ENCODE data around the gene BSG. TPM values are rescaled to one million over a fixed set of nuclear protein-coding genes. Genes with fewer than 3 reads are reported as not detected.

The BSG gene
- total and polyA plus RNA-seq, 2 of the 4 experiments (the other 2 are of a cell fraction): 130 to 698 TPM

GRCh38 chr19:623974-624373 is 51.6 kb downstream of the BSG start:
- peak; percentile 82 for DNase-seq
- Histone ChIP-seq H3K36me3 (ENCODE audit: control insufficient read depth, insufficient read depth, low read length) (peaks cover 35% of the 10 kb centered on the region), H3K4me3 (ENCODE audit: insufficient read depth, low read depth, low read length) (no peak overlapping the region), H3K56ac (ENCODE audit: extremely low read depth, insufficient read depth, low read length) (no peak overlapping the region), H4K20me1 (ENCODE audit: insufficient read depth, low read length) (peaks cover 3% of the 10 kb centered on the region), H3K4ac (ENCODE audit: low read depth, low read length) (no peak overlapping the region), H2BK120ac (ENCODE audit: low read depth, low read length) (no peak overlapping the region), H3K4me1 (ENCODE audit: control insufficient read depth, insufficient read depth, low read length) (no peaks in the 10 kb centered on the region), H3K27ac (ENCODE audit: insufficient read depth, low read length) (no peak overlapping the region), H2AK5ac (ENCODE audit: low read depth, low read length) (no peak overlapping the region), H2BK5ac (ENCODE audit: low read depth, low read length, poor library complexity, severe bottlenecking) (no peak overlapping the region), H2BK15ac (ENCODE audit: low read depth, low read length) (no peak overlapping the region), H3K4me2 (ENCODE audit: low read depth, low read length) (no peak overlapping the region), H3K9ac (ENCODE audit: low read depth, low read length) (no peak overlapping the region), H4K5ac (ENCODE audit: low read depth, low read length) (no peak overlapping the region), H2BK20ac (ENCODE audit: low read depth, low read length) (no peak overlapping the region), H4K91ac (ENCODE audit: insufficient read depth, low read depth, low read length) (no peak overlapping the region), H3K14ac (replicated peaks; ENCODE audit: low read depth, low read length) (no peak overlapping the region), H3K9me1 (ENCODE audit: insufficient read depth, low read length) (no peaks in the 10 kb centered on the region), H3K27me3 (ENCODE audit: control insufficient read depth, insufficient read depth, low read length) (no peaks in the 10 kb centered on the region), H2AK9ac (replicated peaks; ENCODE audit: low read depth, low read length, poor library complexity) (no peak overlapping the region), H2AFZ (replicated peaks; ENCODE audit: low read length, poor library complexity) (peak overlapping the region; percentile 17), H3K18ac (ENCODE audit: low read depth, low read length) (no peak overlapping the region), H4K8ac (ENCODE audit: low read depth in 2 of 2, low read length in 2 of 2) (no peak overlapping the region), H3K79me1 (ENCODE audit: low read depth in 1 of 2, low read length in 2 of 2) (peaks cover 0 to 7% of the 10 kb centered on the region in 2 experiments; a peak in 1 of 4 replicates), H3K23ac (ENCODE audit: low read depth, low read length) (no peak overlapping the region), H3K9me3 (ENCODE audit: control insufficient read depth, insufficient read depth, low read length) (no peaks in the 10 kb centered on the region)
- WGBS, 2 experiments (ENCODE audit: extremely low coverage in 2 of 2, insufficient read length in 1 of 2): 82% methylated on average over 14 of the region's 24 CpGs; no CpG with 5 or more reads in 1 of the 2 experiments
- dilution Hi-C loops (cut with HindIII; ENCODE audit: low sequenced_read_pairs, unreplicated experiment): no loop called here
- no TSS peak for BruUV-seq (replicated peaks)
- in situ Hi-C loops (cut with MboI; ENCODE audit: low sequenced_read_pairs): no loop called here
- ATAC-seq (ENCODE audit: low read depth): peak; percentile 42
- intact Hi-C loops (cut with micrococcal nuclease): no loop called here
- POLR2A ChIA-PET (ENCODE audit: unreplicated experiment): no interaction called here
- CTCF ChIA-PET: no interaction called here
- TF ChIP-seq FOS (IDR thresholded peaks at IDR 0.05; ENCODE audit: low read depth, low read length): peak; percentile 38; the same call in 1 of the 2 replicates
- no peak; the same call in 1 of the 2 replicates for TF ChIP-seq NFE2L2 (IDR thresholded peaks at IDR 0.05; ENCODE audit: low read depth, low read length)
